KOPT-K1 (cell line): ENCODE results near the gene XIRP1.
"Not testable (repeated sequence)": the region's sequence is repeated elsewhere in the genome, so short reads cannot be mapped to it uniquely, and the experiment has no call there.

Experiments used
- H3K27ac ChIP-seq: fragments of 200-600 bp; sonication (generic); 2 replicates; pipeline ENCODE4 v1.5.1; 2016; ENCODE audit warnings: antibody characterized with exemption, mild to moderate bottlenecking, low read depth, low read length; ENCODE audit not compliant: poor library complexity, severe bottlenecking
- H3K36me3 ChIP-seq: fragments of 200-600 bp; sonication (generic); 2 replicates; pipeline ENCODE4 v1.5.1; 2017; ENCODE audit warnings: antibody characterized with exemption, mild to moderate bottlenecking, low read length, moderate library complexity; ENCODE audit not compliant: insufficient read depth
- H3K9me3 ChIP-seq: fragments of 200-600 bp; sonication (generic); 2 replicates; pipeline ENCODE4 v1.5.1; 2017; ENCODE audit warnings: antibody characterized with exemption, low read length, mild to moderate bottlenecking; ENCODE audit not compliant: insufficient read depth, poor library complexity, severe bottlenecking

Gene XIRP1

GRCh38 chr3:39184968-39185285 is 7.5 kb downstream of the XIRP1 start:
- no peaks in the 10 kb centered on the region for H3K9me3 ChIP-seq
- no peak overlapping the region for H3K27ac ChIP-seq
- no peaks in the 10 kb centered on the region for H3K36me3 ChIP-seq

DNA sequence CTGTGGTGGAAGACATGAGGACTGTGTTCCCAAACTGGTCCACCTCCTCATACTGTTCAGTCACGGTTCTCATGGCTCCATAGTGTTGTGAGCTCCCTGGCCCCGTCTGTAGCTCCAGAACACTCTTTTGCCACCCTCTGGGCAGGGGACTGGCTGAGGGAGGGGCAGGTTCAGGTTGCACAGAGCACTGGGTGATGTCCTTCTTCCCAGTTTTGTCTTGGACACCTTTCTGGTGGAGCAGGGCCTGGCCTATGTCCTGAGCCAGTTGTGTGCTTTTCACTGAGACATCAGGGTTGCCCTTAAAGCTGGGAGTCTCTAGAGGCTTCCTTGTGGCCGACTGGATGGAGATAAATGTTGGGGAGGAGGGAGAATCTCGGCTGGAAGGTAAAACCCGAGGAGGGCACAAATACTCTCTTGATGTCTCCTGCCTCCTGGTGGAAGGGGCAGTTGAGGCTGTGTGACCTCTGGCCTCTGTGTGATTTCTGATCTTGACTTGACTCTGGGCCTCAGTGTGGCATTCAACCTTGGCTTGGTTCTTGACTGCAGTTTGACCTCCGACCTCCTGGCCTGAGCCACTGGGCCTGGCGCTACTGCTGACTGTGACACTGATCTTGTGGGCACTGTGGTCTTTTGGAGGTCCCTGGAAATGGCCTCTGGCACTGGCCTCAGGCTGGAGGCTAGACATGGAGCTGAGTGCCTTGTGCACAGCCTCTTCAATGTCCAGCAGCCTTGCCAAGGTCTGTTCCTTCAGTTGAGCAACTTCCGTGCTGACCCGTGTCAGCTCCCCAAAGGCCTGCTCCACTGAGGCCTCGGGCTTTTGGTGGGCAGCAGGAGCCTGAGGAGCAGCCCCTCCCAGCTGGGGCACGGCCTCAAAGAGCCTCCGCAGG is 8.1 kb downstream of the XIRP1 start:
- Histone ChIP-seq H3K27ac (no peak overlapping the region), H3K9me3 (no peaks in the 10 kb centered on the region)

GRCh38 chr3:39183211-39184080 is 8.9 kb downstream of the XIRP1 start:
- H3K36me3 ChIP-seq = no peaks in the 10 kb centered on the region
- no peaks in the 10 kb centered on the region for H3K9me3 ChIP-seq
- H3K27ac ChIP-seq = no peak overlapping the region

More for the DNA sequence above, 8.1 kb downstream of the XIRP1 start:
- H3K36me3 ChIP-seq = no peaks in the 10 kb centered on the region

DNA sequence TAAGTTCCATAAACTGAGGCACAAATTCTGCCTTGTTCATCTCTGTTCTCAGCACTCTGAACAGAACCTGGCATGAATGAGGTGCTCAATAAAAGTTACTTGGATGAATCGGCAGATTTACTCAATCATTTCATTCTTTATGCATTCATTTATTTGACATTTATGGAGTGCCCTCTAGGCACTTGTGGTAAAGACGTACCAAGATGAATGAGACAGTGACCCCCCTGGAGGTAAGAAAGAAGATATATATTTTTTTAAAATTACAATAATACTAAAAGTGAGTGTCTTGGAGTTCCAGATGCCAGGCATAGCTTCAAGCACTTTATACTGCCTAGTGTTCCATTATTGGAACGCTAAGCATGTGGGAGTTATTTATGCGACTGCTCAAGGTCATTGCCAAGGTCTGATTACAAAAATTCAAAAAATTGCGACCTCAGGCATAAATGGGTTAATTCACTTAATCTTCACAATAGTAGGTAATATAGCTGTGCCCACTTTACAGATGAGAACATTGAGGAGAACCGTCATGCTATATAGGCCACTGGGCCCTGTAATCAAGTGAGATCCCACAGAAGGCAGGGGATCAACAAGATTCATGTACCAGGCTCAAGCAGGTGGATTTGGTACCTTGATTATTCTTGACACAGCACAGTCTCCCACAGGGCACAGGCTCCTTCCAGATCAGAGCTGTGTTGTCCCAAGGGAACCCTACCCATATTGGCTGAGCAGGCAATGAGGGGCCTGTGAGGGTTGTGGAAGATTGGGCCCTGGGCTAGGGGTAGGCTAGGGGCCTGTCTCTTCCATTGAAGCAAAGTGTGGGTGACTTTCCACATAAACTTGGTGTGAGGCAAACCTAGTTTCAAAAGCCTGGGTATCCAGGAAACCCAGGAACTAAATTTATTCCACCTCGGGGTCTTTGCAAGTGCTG is 10.7 kb downstream of the XIRP1 start:
- no peaks in the 10 kb centered on the region for H3K9me3 ChIP-seq
- H3K36me3 ChIP-seq = no peaks in the 10 kb centered on the region
- H3K27ac ChIP-seq = no peak overlapping the region

DNA sequence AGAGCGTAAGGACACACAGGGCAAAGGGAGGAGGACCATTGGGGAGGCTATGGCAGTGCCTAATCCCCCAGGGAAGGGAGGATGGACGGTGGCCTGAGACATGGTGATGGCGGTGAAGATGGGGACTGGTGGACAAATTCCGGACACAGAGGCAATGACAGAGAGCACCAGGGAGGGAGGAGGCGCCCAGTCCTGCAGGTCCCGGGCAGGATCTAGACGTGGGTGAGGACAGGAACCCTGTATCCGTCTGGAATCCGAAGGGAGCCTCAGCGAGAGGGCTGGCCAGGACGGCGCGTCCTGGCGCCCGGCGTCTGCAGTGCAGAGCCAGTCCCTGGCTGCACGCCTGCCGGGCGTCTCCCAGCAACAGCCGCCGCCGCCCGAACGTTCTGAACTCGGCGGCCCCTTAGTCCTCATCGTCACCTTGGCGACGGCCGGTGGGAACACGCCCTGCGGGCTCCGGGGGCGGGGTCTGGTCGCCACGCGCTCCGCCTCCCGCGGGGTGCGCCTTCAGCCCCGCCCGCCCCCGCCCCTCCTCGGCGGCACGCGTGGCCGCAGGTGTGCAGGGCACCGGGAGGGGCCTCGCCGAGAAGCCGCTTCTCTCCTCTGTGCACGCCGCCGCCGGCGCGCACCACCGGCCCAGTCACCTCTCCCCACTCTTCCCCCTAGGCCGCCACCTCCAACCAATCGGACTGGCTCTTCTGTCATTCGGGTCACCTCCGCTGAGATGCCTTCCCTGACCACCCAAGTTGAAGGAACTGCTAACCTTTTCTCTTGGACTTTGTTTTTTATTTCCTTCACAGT is 11.6 kb downstream of the XIRP1 start:
- no peak overlapping the region for H3K27ac ChIP-seq
- no peaks in the 10 kb centered on the region for H3K36me3 ChIP-seq

GRCh38 chr3:39180183-39180545 is 12.2 kb downstream of the XIRP1 start:
- Histone ChIP-seq H3K36me3 (no peaks in the 10 kb centered on the region), H3K27ac (no peak overlapping the region)

More for the DNA sequence above, 11.6 kb downstream of the XIRP1 start:
- no peaks in the 10 kb centered on the region for H3K9me3 ChIP-seq

DNA sequence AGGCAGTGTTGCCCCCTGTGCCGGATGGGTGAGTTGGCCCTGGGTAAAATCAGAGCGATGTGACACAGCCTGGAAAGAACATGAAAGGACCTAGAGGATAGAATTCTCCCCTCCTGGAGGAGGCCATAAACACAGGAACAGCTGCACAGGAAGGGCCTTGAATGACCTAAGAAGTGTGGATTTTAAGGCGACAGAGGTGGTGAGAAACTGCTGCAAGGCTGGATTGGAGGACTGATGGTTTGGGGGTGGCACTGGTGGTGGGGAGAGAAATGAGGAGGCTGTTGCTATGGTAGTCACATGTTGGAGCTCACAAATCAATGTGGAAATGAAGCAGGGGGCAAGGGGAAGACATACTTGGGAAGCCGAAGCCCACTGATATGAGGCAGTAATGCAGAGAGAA is 13.8 kb downstream of the XIRP1 start:
- no peaks in the 10 kb centered on the region for H3K9me3 ChIP-seq
- no peak overlapping the region for H3K27ac ChIP-seq
- H3K36me3 ChIP-seq = no peaks in the 10 kb centered on the region

More at GRCh38 chr3:39180183-39180545, 12.2 kb downstream of the XIRP1 start:
- H3K9me3 ChIP-seq = no peaks in the 10 kb centered on the region

DNA sequence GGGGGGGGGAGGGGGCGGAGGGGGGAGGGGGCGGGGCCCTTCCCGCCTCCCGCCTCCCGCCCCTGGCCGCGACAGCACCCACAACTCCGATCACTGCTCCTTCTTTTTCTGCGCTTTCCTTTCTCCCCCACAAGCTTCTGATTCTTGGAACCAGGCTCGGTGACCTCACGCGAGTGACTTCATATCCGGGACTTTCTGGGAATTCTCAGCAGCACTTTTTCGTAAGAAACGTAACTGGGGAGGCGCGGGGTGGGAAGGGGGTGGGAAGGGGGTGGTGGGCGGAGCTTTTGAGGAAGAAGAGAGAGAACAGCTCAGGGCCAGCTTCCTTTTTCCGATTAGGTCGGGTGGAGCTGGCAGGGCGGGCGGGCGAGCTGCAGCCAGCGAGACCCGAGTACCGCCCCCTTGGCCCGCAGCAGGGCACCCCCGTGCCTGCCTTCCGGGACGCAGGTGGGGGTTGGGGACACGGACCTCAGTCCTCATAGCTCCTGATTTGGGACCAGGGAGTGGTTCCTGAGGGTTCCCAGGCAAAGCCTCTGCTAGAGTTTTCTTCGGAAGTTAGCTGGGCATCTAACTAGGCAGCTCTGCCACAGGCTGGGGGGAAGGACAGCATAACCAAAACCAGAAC is 14.6 kb downstream of the XIRP1 start:
- H3K36me3 ChIP-seq = no peaks in the 10 kb centered on the region
- no peaks in the 10 kb centered on the region for H3K9me3 ChIP-seq
- H3K27ac ChIP-seq = peak overlapping the region; percentile 55

- Histone ChIP-seq H3K9me3 (no peaks in the 10 kb centered on the region), H3K36me3 (no peaks in the 10 kb centered on the region)
Observed at GRCh38 chr3:39176025-39176714, 16.2 kb downstream of the XIRP1 start.

GRCh38 chr3:39173318-39174125 is 18.9 kb downstream of the XIRP1 start:
- H3K9me3 ChIP-seq = no peaks in the 10 kb centered on the region
- H3K27ac ChIP-seq = no peak overlapping the region
- H3K36me3 ChIP-seq = no peaks in the 10 kb centered on the region

More at GRCh38 chr3:39176025-39176714, 16.2 kb downstream of the XIRP1 start:
- H3K27ac ChIP-seq = no peak overlapping the region

GRCh38 chr3:39171860-39172259 is 20.5 kb downstream of the XIRP1 start:
- no peaks in the 10 kb centered on the region for H3K9me3 ChIP-seq

GRCh38 chr3:39170877-39171276 is 21.5 kb downstream of the XIRP1 start:
- H3K36me3 ChIP-seq, H3K27ac ChIP-seq, H3K9me3 ChIP-seq: not testable (repeated sequence)

More at GRCh38 chr3:39171860-39172259, 20.5 kb downstream of the XIRP1 start:
- Histone ChIP-seq H3K27ac (no peak overlapping the region), H3K36me3 (no peaks in the 10 kb centered on the region)

- no peaks in the 10 kb centered on the region for H3K9me3 ChIP-seq
- H3K36me3 ChIP-seq = no peaks in the 10 kb centered on the region
- H3K27ac ChIP-seq = no peak overlapping the region
Observed at GRCh38 chr3:39170461-39170860, 21.9 kb downstream of the XIRP1 start.
